Measurements from ENCODE around the gene TATDN3. TPM values are rescaled to one million over a fixed set of nuclear protein-coding genes. Genes with fewer than 3 reads are reported as not detected.

The TATDN3 gene
- polyA plus RNA-seq, 1 of the 3 experiments (the other 2 are of a cell fraction): 5.2 TPM

DNA sequence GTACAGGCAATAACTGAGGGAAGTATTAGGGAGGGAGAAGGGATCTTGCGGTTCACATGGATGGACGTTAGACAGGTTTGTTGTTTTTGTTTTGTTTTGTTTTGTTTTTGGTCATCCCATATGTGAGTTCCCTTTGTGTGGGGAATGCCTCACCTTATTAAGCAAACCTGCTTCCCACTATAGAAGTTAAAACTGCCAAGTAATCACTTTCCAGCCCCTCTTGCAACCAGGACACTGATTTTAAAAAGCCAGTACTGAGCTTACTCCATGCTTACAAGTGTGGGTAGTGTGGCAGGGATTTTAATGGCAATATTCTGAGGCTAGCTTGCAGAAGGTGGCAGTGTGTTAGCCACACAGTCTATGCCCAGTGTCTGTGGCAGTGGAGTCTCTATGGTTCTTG, 29.3 kb downstream of the TATDN3 start:
- Histone ChIP-seq H3K4me3 (ENCODE audit: low read depth in 2 of 2, low read length in 1 of 2) (no peak overlapping the region), H3K9me3 (no peaks in the 10 kb centered on the region), H3K4me2 (no peak overlapping the region), H3K79me2 (ENCODE audit: insufficient read depth) (no peaks in the 10 kb centered on the region), H3K9ac (no peak overlapping the region), H3K4me1 (ENCODE audit: control insufficient read depth in 1 of 2, insufficient read depth in 2 of 2, low read depth in 1 of 2, low read length in 1 of 2) (no peaks in the 10 kb centered on the region), H2AFZ (ENCODE audit: low read depth) (no peak overlapping the region), H3K27ac (ENCODE audit: low read depth in 2 of 2, low read length in 1 of 2) (no peak overlapping the region), H4K20me1 (ENCODE audit: insufficient read depth) (no peaks in the 10 kb centered on the region), H3K27me3 (ENCODE audit: insufficient read depth) (no peaks in the 10 kb centered on the region), H3K36me3 (replicated peaks in 1 of 2; ENCODE audit: control insufficient read depth in 1 of 2, insufficient read depth in 2 of 2, low read length in 1 of 2) (no peaks in the 10 kb centered on the region), H3F3A (replicated peaks; ENCODE audit: insufficient read depth) (no peaks in the 10 kb centered on the region), H3K9me2 (no peaks in the 10 kb centered on the region)
- no peak for TF ChIP-seq ELF1 (IDR thresholded peaks at IDR 0.05)
- TF ChIP-seq, protein P1, sequence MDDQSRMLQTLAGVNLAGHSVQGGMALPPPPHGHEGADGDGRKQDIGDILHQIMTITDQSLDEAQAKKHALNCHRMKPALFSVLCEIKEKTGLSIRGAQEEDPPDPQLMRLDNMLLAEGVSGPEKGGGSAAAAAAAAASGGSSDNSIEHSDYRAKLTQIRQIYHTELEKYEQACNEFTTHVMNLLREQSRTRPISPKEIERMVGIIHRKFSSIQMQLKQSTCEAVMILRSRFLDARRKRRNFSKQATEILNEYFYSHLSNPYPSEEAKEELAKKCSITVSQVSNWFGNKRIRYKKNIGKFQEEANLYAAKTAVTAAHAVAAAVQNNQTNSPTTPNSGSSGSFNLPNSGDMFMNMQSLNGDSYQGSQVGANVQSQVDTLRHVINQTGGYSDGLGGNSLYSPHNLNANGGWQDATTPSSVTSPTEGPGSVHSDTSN (IDR thresholded peaks at IDR 0.05): no peak
- no peak for TF ChIP-seq EP300 (IDR thresholded peaks at IDR 0.05; ENCODE audit: borderline replicate concordance in 1 of 2, low read depth in 1 of 2, low read length in 1 of 2)
- no peak for TF ChIP-seq FOXJ3 (CRISPR knock-in tag; IDR thresholded peaks at IDR 0.05)
- no peak for TF ChIP-seq TEAD4 (IDR thresholded peaks at IDR 0.05; ENCODE audit: borderline replicate concordance, insufficient read depth)
- TF ChIP-seq, protein P2, sequence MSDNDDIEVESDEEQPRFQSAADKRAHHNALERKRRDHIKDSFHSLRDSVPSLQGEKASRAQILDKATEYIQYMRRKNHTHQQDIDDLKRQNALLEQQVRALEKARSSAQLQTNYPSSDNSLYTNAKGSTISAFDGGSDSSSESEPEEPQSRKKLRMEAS (IDR thresholded peaks at IDR 0.05; ENCODE audit: low read depth): no peak
- TF ChIP-seq, protein P3, sequence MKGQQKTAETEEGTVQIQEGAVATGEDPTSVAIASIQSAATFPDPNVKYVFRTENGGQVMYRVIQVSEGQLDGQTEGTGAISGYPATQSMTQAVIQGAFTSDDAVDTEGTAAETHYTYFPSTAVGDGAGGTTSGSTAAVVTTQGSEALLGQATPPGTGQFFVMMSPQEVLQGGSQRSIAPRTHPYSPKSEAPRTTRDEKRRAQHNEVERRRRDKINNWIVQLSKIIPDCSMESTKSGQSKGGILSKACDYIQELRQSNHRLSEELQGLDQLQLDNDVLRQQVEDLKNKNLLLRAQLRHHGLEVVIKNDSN (IDR thresholded peaks at IDR 0.05; ENCODE audit: borderline replicate concordance, low read depth): no peak
- 92% methylated on average over 2 of the region's 2 CpGs for WGBS (ENCODE audit: low lambda C conversion rate)
- POLR2A ChIA-PET: interaction anchor here (0.9 kb wide), 1 partner anchor 213 kb away, joined by 3 read pairs; the partner anchor contains the start of gene ATF3
- DNase-seq: no peak
- CTCF ChIA-PET: interaction anchor here (1.0 to 1.8 kb wide), 2 partner anchors 15 to 174 kb away, joined by 3 to 9 read pairs; no protein-coding TSS in a partner anchor

DNA sequence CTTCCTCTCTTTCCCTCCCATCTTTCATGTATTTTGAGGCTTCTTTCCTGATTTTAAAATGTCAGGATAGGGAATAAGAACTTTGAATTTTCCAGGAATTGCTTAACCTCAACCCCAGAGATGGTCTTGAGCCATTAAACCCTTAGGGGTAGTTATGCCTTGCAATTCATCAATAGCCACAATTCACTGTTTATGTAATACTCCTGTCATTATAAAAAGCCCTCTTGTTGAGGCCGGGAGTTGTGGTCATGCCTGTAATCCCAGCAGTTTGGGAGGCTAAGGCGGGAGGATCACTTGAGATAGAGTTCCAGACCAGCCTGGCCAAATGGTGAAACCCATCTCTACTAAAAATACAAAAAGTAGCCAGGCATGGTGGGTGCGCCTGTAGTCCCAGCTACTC, 31.3 kb downstream of the TATDN3 start:
- Histone ChIP-seq H3K4me3 (ENCODE audit: low read depth in 2 of 2, low read length in 1 of 2) (no peak overlapping the region), H3K27ac (ENCODE audit: low read depth in 2 of 2, low read length in 1 of 2) (no peak overlapping the region), H4K20me1 (ENCODE audit: insufficient read depth) (no peaks in the 10 kb centered on the region), H3K4me1 (ENCODE audit: control insufficient read depth in 1 of 2, insufficient read depth in 2 of 2, low read depth in 1 of 2, low read length in 1 of 2) (no peaks in the 10 kb centered on the region), H3K79me2 (ENCODE audit: insufficient read depth) (no peaks in the 10 kb centered on the region), H2AFZ (ENCODE audit: low read depth) (no peak overlapping the region), H3K9ac (no peak overlapping the region), H3K9me2 (no peaks in the 10 kb centered on the region), H3K36me3 (replicated peaks in 1 of 2; ENCODE audit: control insufficient read depth in 1 of 2, insufficient read depth in 2 of 2, low read length in 1 of 2) (no peaks in the 10 kb centered on the region), H3K4me2 (no peak overlapping the region), H3K9me3 (no peaks in the 10 kb centered on the region), H3K27me3 (ENCODE audit: insufficient read depth) (no peaks in the 10 kb centered on the region), H3F3A (replicated peaks; ENCODE audit: insufficient read depth) (no peaks in the 10 kb centered on the region)
- DNase-seq: no peak
- ChIA-PET POLR2A (no interaction called here), CTCF (interaction anchor here (1.2 kb wide), 1 partner anchor 8 kb away, joined by 3 read pairs; no protein-coding TSS in a partner anchor)
- WGBS (ENCODE audit: low lambda C conversion rate): 82% methylated on average over 3 of the region's 3 CpGs
- TF ChIP-seq, protein P3 (IDR thresholded peaks at IDR 0.05; ENCODE audit: borderline replicate concordance, low read depth): no peak
- TF ChIP-seq RFX5 (IDR thresholded peaks at IDR 0.05; ENCODE audit: low read length) (no peak), GATA2 (CRISPR knock-in tag; IDR thresholded peaks at IDR 0.05) (no peak), TCF12 (IDR thresholded peaks at IDR 0.05) (no peak), TAF1 (IDR thresholded peaks at IDR 0.05; ENCODE audit: borderline replicate concordance, low read depth, low read length) (no peak), CHD2 (IDR thresholded peaks at IDR 0.05; ENCODE audit: low read length, partially characterized antibody) (no peak), ELF1 (IDR thresholded peaks at IDR 0.05) (no peak), NFIC (IDR thresholded peaks at IDR 0.05; ENCODE audit: borderline replicate concordance) (no peak), NRF1 (IDR thresholded peaks at IDR 0.05; ENCODE audit: low read depth, low read length) (no peak), FOSL2 (IDR thresholded peaks at IDR 0.05; ENCODE audit: borderline replicate concordance, low read depth) (no peak), FOXJ3 (CRISPR knock-in tag; IDR thresholded peaks at IDR 0.05) (no peak), GABPA (IDR thresholded peaks at IDR 0.05; ENCODE audit: low read depth) (no peak), POLR2AphosphoS5 (IDR thresholded peaks at IDR 0.05; ENCODE audit: low read depth, low read length) (no peak), FOXM1 (IDR thresholded peaks at IDR 0.05; ENCODE audit: low read depth) (no peak), RCOR1 (IDR thresholded peaks at IDR 0.05; ENCODE audit: low read length) (no peak), SMC3 (IDR thresholded peaks at IDR 0.05; ENCODE audit: low read depth, low read length) (no peak), EZH2phosphoT487 (IDR thresholded peaks at IDR 0.05; ENCODE audit: borderline replicate concordance, low read depth) (no peak), JUND (IDR thresholded peaks at IDR 0.05) (no peak)
- TF ChIP-seq, protein P4, sequence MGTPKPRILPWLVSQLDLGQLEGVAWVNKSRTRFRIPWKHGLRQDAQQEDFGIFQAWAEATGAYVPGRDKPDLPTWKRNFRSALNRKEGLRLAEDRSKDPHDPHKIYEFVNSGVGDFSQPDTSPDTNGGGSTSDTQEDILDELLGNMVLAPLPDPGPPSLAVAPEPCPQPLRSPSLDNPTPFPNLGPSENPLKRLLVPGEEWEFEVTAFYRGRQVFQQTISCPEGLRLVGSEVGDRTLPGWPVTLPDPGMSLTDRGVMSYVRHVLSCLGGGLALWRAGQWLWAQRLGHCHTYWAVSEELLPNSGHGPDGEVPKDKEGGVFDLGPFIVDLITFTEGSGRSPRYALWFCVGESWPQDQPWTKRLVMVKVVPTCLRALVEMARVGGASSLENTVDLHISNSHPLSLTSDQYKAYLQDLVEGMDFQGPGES (IDR thresholded peaks at IDR 0.05; ENCODE audit: low read depth, low read length): no peak
